ENCODE results near the gene TYW1. TPM values are rescaled to one million over a fixed set of nuclear protein-coding genes. Genes with fewer than 3 reads are reported as not detected.
"Not testable (repeated sequence)": the region's sequence is repeated elsewhere in the genome, so short reads cannot be mapped to it uniquely, and the experiment has no call there.

The TYW1 gene
- total RNA-seq, 1 experiment from 2014 or later, result 25.9 TPM

DNA sequence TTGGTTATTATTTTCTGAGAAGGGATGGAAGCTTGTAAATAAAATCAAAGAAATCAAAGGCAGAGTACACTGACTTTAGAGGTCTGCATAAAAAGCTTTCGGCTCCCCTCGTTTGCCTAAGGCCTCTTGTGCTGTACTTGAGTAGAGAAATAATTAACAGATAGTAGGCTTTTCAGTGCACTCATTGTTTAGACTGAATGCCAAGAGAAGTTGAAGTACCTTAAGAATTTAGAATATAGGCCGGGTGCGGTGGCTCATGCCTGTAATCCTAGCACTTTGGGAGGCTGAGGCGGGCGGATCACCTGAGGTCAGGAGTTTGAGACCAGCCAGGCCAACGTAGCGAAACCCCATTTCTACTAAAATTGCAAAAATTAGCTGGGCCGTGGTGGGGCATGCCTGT, 232.4 kb downstream of the TYW1 start:
- DNase-seq (ENCODE audit: extremely low read depth, low read depth), result not testable (repeated sequence)

DNA sequence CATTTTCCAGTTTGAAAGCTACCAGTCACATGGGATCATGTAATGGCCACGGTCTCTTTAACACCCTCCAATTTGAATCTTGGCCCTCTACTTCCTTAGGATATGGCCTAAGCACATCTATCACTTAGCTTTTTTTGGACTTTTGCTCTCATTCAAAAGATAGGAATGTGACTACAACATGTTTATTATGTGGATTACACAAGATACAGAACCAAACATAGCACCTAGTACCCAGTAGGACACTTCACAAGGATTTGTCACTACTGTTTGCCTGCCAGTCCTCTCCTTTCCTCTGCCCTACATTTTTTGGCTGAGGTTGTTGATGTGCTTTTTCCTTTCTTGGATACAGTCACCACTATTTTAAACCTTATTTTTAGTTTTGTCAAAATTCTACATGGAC, 233.4 kb downstream of the TYW1 start:
- DNase-seq (ENCODE audit: extremely low read depth, low read depth), result not testable (repeated sequence)

DNA sequence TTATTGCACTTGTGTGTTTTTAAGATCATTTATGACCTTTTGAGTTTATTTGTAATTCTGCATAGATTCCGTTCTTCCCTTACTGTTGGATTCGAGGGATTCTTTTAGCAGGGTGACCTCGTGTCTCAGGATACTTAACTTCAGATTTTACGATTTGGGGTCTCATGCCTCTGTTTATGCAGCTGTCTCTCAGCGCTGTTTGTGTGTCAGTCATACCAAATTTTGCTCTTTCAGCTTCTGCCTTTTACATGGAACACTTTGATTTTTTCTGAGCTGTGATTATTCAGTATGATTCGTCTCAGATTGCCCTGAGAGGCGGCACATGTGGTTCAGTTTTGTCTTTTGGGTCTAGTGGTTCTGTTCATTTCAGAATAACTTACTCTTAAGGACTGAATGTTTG, 236.9 kb downstream of the TYW1 start:
- not testable (repeated sequence) for DNase-seq (ENCODE audit: extremely low read depth, low read depth)

DNA sequence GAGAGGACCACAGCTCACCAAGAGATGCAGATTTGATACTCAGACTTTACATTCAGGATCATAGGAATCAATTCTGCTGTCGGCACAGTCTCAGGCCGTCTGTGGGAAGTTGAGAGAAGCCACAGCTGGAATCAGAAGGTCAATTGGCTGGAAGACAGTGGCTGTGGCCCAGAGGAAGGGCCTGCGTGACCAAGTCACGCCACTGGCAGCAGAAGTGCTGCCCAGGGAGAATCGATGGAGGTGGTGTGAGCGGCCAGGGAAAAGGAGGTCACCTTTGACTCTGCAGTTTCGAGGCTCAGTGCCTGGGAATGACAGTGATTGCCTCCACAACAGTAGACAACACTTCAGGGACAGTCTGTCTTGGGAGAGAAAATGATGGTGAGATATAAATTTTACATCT, 239.6 kb downstream of the TYW1 start:
- not testable (repeated sequence) for DNase-seq (ENCODE audit: extremely low read depth, low read depth)

DNA sequence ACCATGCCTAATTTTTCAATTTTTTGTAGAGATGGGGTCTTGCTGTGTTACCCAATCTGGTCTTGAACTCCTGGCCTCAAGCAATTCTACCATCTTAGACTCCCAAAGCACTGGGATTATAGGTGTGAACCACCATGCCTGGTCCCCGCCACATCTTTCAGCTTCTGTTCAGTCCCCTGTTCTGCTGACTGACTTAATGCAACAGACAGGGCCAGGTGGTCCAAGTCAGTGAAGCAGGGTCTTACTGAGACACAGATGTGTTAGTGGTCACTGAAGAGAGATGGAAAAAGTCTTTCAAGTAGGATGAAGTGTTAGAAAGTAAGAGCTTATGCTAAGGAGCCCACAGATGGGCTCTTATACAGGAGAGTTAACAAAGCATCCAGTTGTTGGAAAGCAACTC, 246.2 kb downstream of the TYW1 start:
- not testable (repeated sequence) for DNase-seq (ENCODE audit: extremely low read depth, low read depth)

DNA sequence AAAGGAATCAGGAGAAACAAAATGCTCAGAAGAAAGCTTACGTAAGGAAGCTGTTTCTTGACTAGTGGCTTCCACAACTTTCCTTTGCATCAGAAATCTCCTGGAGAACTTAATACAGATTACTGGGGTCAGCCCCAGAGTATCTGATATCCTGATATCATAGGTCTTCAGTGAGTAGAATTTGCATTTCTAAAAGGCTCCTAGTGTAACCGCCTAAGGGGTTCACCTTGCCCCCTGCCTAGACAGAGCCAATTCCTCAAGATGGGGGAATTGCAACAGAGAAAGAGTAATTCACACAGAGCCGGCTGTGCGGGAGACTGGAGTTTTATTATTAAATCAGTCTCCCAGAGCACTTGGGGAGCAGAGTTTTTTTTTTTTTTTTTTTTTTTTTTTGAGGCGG, 251.7 kb downstream of the TYW1 start:
- not testable (repeated sequence) for DNase-seq (ENCODE audit: extremely low read depth, low read depth)

DNA sequence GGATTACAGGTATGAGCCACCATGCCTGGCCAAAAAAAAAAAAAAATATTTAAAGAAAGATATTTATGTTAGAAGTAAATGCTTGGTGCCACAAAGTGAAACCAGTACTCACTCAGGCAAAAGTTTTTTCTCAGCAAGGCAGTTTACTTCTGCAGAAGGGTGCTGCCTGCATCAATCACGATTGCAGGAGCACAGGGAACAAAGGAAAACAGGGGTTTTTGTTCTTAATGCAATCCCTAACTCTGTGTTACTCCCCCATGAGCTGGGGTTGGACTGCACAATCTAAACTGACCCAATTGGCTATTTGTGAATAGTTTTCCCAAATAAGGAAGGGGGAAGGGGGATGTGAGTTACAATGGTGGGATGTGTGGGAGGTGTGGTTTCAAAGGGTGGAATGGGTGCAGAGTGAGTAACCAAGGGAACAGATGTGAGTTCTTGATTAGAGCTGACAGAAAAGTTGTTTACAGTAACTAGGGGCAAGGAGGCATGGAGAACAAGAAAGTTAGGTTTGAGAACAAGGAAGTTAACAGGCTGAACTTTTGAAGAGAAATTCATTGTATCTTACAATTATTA, 255.4 kb downstream of the TYW1 start:
- no peak for DNase-seq (ENCODE audit: extremely low read depth, low read depth)

DNA sequence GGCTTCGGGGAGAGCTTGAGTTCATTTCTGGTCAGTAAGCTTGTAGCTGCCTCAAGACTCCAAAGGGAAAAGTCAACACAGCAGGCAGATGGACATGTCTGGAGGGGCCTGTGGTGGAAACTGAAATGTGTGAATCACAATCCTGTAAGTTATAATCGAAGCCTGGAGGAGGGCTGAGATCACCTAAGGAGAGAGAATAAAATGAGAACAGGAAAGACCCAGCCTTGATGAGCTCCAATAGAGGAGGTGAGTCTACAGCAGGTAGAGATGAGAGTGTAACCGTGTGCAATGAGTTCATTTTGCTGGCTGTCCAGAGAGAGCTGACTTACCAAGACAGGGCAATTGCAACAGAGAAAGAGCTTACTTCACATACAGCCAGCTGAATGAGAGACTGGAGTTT, 258.4 kb downstream of the TYW1 start:
- not testable (repeated sequence) for DNase-seq (ENCODE audit: extremely low read depth, low read depth)

DNA sequence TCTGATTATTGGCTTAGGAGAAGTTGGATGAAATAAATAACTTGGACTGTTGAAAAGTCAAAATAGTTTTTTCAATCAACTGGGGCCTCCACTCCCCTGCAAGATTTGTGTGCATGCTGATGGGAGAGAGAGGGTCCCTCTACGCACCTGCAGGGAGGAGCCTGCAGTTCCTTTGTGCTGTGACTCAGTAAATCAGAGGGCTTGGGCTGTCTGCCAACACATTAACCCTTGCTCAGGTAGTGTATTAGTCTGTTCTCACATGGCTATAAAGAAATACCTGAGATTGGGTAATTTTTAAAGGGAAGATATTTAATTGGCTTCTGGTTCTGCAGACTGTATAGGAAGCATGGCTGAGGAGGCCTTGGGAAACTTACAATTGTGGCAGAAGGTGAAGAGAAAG, 261.1 kb downstream of the TYW1 start:
- not testable (repeated sequence) for DNase-seq (ENCODE audit: extremely low read depth, low read depth)

DNA sequence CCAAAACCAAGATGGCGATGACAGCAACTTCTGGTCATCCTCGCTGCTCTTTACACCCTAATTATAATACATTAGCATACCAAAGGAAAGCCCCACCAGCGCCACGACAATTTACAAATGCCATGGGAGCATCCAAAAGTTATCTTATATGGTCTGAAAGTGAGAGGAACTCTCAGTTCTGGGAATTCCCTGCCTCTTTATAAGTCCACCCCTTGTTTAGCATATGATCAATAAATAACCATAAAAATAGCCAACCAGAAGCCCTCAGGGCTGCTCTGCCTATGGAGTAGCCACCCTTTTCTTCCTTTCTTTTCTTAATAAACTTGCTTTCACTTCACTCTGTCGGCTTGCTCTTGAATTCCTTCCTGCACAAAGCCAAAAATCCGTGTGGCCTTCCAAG, 262.7 kb downstream of the TYW1 start:
- DNase-seq (ENCODE audit: extremely low read depth, low read depth), result not testable (repeated sequence)

DNA sequence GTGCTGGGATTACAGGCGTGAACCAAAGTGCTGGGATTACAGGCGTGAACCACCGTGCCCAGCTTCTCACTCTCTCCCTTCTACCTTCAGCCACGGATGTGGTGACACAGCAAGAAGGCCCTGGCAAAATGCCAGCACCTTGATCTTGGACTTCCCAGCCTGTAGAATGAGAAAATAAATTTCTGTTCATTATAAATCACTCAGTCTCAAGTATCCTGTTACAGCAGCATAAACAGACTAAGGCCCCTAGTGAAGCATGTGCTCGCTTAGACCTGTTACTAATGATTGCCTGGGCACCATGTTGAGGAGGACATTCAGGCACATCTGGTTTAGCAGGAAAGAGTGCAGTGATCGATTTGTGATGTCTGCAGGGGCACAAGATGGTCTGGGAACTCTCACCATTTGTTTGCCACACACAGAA, 263.5 kb downstream of the TYW1 start:
- DNase-seq (ENCODE audit: extremely low read depth, low read depth), result not testable (repeated sequence)

DNA sequence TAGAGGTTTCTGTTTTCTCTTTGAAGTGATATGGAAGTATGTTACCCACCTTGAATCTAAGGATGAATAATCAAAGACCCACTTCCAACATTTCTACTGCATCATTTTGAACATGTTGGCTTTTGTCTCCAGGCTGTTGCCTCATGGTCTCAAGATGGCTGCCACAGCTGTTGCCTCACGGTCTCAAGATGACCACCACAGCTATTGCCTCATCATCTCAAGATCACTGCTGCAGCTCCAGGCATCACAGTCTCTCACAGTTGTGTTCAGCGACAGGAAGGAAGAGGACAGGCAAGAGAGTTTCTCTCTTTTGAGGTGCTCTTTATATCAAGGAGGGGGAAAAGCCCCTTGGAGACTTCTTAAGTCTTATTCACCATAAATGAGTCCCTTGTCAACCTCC, 267.4 kb downstream of the TYW1 start:
- DNase-seq (ENCODE audit: extremely low read depth, low read depth), result not testable (repeated sequence)

DNA sequence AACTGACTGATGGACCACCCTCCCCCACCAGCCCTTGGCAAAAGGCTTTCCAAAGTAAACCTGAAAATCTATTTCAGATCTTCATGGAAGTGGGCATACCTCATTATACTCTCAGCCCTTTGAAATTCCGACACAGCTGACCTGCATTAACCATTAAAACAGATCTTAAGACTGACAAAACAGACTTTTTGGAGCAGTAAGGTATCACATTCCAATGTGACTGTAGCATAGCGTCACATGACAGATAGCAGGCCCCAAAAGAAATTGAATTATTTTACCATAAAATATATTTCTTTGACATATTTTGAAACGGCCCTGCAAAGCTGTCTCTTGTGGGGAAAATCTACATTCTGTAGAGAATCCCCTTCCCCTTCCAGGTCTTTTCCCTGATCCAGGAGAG, 269.4 kb downstream of the TYW1 start:
- not testable (repeated sequence) for DNase-seq (ENCODE audit: extremely low read depth, low read depth)

DNA sequence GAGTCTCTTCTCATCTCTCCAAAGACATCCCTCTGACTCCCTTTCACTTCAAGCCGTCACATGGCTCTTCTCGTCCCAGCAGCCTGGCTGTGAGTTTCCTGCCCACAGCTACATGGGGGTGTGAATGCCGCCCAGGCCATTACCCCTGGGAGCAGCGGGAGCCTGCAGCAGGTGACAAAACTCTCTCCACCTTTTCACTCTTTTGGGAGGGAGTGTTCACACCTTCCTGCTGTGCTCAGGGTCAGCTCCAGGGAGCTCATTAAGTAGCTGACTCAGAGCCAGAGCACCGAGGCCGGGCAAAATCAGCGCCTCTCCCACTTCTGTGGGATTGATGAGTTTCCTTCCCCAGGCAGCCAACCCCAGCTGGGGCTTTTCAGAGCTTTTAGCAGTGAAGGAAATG, 271.3 kb downstream of the TYW1 start:
- DNase-seq (ENCODE audit: extremely low read depth, low read depth), result no peak

DNA sequence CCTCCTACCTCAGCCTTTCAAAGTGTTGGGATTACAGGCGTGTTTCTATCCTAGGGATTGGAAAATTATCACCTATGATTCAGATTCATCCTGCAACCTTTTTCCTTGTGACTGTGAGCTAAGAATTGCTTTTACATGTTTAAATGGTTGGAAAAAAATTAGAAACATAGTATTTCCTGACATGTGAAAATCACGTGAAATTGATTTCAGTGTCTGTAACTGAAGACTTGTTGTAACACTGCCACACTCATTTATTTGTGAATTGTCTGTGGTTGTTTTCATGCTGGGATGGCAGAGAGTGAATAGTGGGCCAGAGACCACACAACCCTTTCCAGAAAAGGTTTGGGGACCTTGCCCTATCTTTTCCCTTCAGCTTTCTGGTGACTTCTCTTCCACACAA, 273.3 kb downstream of the TYW1 start:
- DNase-seq (ENCODE audit: extremely low read depth, low read depth), result not testable (repeated sequence)

Small RNA genes within 50 kb of the gene (small RNA-seq; reads per million reads assigned to genes)
- 0 reads per million in 2 experiments for gene AC073089.1
- gene MIR4650-1, result 0 reads per million in 2 experiments
- gene RN7SL43P, result 0 reads per million in 2 experiments

Other genes starting within 250 kb of the TYW1 start
- gene TMEM248, start 75.6 kb upstream of the TYW1 start, total RNA-seq (2014; rRNA removed; shearing (Covaris generic)), result 95.2 and 97.8 TPM in 2 replicates
- 125 and 140 TPM in 2 replicates for gene SBDS, start 1.2 kb upstream of the TYW1 start, total RNA-seq (2014; rRNA removed; shearing (Covaris generic))

Data from NCI-H460 (cell line).